SK-N-SH (cell line): Measurements from ENCODE around the gene OR7D2.

Experiments
- CHD2 ChIP-seq: fragments of 150-350 bp; IDR thresholded peaks from 2 replicates; pipeline ENCODE4 v1.6.1; 2018; ENCODE audit warnings: low read length; ENCODE audit not compliant: partially characterized antibody
- CTCF ChIP-seq: fragments of 200-600 bp; sonication (generic); IDR thresholded peaks from 2 replicates; pipeline ENCODE4 v1.6.1; 2017; ENCODE audit warnings: antibody characterized with exemption, mild to moderate bottlenecking, moderate library complexity
- EP300 ChIP-seq, 2 experiments: IDR thresholded peaks; 2 replicates each; pipeline versions ENCODE4 v1.4.0 to v1.6.1; 2012; ENCODE audit warnings: borderline replicate concordance in 1 of 2, low read depth in 1 of 2, low read length in 1 of 2
- EZH2phosphoT487 ChIP-seq: fragments of 200-600 bp; sonication (generic); IDR thresholded peaks from 2 replicates; pipeline ENCODE4 v1.6.1; 2017; ENCODE audit warnings: low read depth, mixed run types, mild to moderate bottlenecking, antibody characterized with exemption, moderate library complexity, borderline replicate concordance
- MEF2A ChIP-seq: IDR thresholded peaks from 2 replicates; pipeline ENCODE4 v1.4.0; 2012; ENCODE audit warnings: low read depth, borderline replicate concordance
- MXI1 ChIP-seq: IDR thresholded peaks from 2 replicates; pipeline ENCODE4 v1.6.1; 2012; ENCODE audit warnings: mild to moderate bottlenecking, low read depth, low read length, improper control_type of control experiment
- POLR2AphosphoS5 ChIP-seq: IDR thresholded peaks from 2 replicates; pipeline ENCODE4 v1.6.1; 2012; ENCODE audit warnings: low read depth, low read length

- TF ChIP-seq CTCF, result no peak
- TF ChIP-seq CHD2, result no peak
- no peak for TF ChIP-seq MXI1
- TF ChIP-seq EZH2phosphoT487, result no peak
- no peak for TF ChIP-seq EP300 (IDR thresholded peaks at IDR 0.05; ENCODE audit: borderline replicate concordance in 1 of 2, low read depth in 1 of 2, low read length in 1 of 2)
- TF ChIP-seq MEF2A, result no peak
- TF ChIP-seq POLR2AphosphoS5, result no peak
These were observed 7.3 kb upstream of the OR7D2 start for GRCh38 chr19:9171393-9171991.
